ENCODE data around the gene LMCD1.
A peak's percentile ranks its signal among the peaks of the same experiment; 100 is the strongest.

LMCD1 gene

GRCh38 chr3:8485141-8485870, 16.3 kb upstream of the LMCD1 start:
- no peak for DNase-seq

GRCh38 chr3:8485943-8486342, 15.7 kb upstream of the LMCD1 start:
- no peak for DNase-seq

- DNase-seq = no peak
Observed at GRCh38 chr3:8486434-8486833, 15.2 kb upstream of the LMCD1 start.

GRCh38 chr3:8486936-8487335, 14.7 kb upstream of the LMCD1 start:
- no peak for DNase-seq

GRCh38 chr3:8488411-8488810, 13.2 kb upstream of the LMCD1 start:
- no peak for DNase-seq

- no peak for DNase-seq
Observed at GRCh38 chr3:8488877-8489276, 12.7 kb upstream of the LMCD1 start.

GRCh38 chr3:8489278-8489792, 12.3 kb upstream of the LMCD1 start:
- peak; percentile 76 for DNase-seq

- DNase-seq = no peak
Observed at GRCh38 chr3:8490079-8490552, 11.5 kb upstream of the LMCD1 start.

- DNase-seq = no peak
Observed at GRCh38 chr3:8491271-8492144, 10.1 kb upstream of the LMCD1 start.

- DNase-seq = no peak
Observed at GRCh38 chr3:8492744-8493511, 8.7 kb upstream of the LMCD1 start.

GRCh38 chr3:8493744-8494143, 7.9 kb upstream of the LMCD1 start:
- no peak for DNase-seq

- no peak for DNase-seq
Observed at GRCh38 chr3:8494327-8494726, 7.3 kb upstream of the LMCD1 start.

- no peak for DNase-seq
Observed at GRCh38 chr3:8497582-8497981, 4.0 kb upstream of the LMCD1 start.

- DNase-seq = peak; percentile 86
Observed at GRCh38 chr3:8499181-8499611, 2.4 kb upstream of the LMCD1 start.

GRCh38 chr3:8500319-8500988, 1.2 kb upstream of the LMCD1 start:
- no peak for DNase-seq

- DNase-seq = no peak
Observed at GRCh38 chr3:8500989-8501370, 643 bp upstream of the LMCD1 start.

- DNase-seq = no peak
Observed at GRCh38 chr3:8503461-8503860, 1.8 kb downstream of the LMCD1 start.

GRCh38 chr3:8503871-8504610, 2.4 kb downstream of the LMCD1 start:
- no peak for DNase-seq

GRCh38 chr3:8504611-8504973, 3.0 kb downstream of the LMCD1 start:
- no peak for DNase-seq

- DNase-seq = peak; percentile 93
Observed at GRCh38 chr3:8505621-8506020, 4.0 kb downstream of the LMCD1 start.

- peak; percentile 54 for DNase-seq
Observed at GRCh38 chr3:8506571-8507061, 5.0 kb downstream of the LMCD1 start.

GRCh38 chr3:8507496-8507895, 5.9 kb downstream of the LMCD1 start:
- no peak for DNase-seq
